Panc1 (cell line): Measurements from ENCODE around the gene KCNG2. TPM values are rescaled to one million over a fixed set of nuclear protein-coding genes. Genes with fewer than 3 reads are reported as not detected.

ENCODE experiments used
- ATAC-seq: fragments of 200-7000 bp; cut with Tn5 transposase; 2 replicates; pipeline ENCODE4 v1.9.1; 2020; ENCODE audit warnings: mild to moderate bottlenecking, moderate library complexity
- BruUV-seq: library from RNA; stranded (reverse); fragments of 400-500 nt; replicated peaks from 2 replicates; lab custom pipeline; 2021; lab: Mats Ljungman, UMichigan
- CTCF ChIA-PET: fragments of 300-600 bp; sonication (Branson Sonifier 250); formaldehyde crosslinking; loops from one replicate; lab custom pipeline; 2022; ENCODE audit warnings: antibody characterized with exemption; lab: Charles Lee
- POLR2A ChIA-PET: fragments of 300-600 bp; sonication (Branson Sonifier 250); formaldehyde crosslinking; loops from one replicate; lab custom pipeline; 2022; ENCODE audit warnings: antibody characterized with exemption; lab: Charles Lee
- DNase-seq: peaks from one replicate; pipeline ENCODE4 v3.0.0-alpha.2; 2010; ENCODE audit warnings: low read depth, low spot score
- H3K27ac ChIP-seq: 2 replicates; pipeline ENCODE4 v1.5.1; 2011; ENCODE audit warnings: mild to moderate bottlenecking, low read length, inconsistent platforms
- H3K27me3 ChIP-seq: fragments of 200-500 bp; sonication (Bioruptor generic); 2 replicates; pipeline ENCODE4 v1.6.0; 2014; ENCODE audit warnings: low read length, inconsistent platforms; ENCODE audit not compliant: control insufficient read depth, insufficient read depth
- H3K36me3 ChIP-seq: fragments of 200-500 bp; sonication (Bioruptor generic); 2 replicates; pipeline ENCODE4 v1.5.1; 2014; ENCODE audit warnings: inconsistent platforms, mild to moderate bottlenecking, low read length, moderate library complexity; ENCODE audit not compliant: control insufficient read depth, insufficient read depth
- H3K4me1 ChIP-seq: 2 replicates; pipeline ENCODE4 v1.5.1; 2011; ENCODE audit warnings: inconsistent platforms, mild to moderate bottlenecking, low read length, moderate library complexity; ENCODE audit not compliant: control insufficient read depth, insufficient read depth
- H3K4me3 ChIP-seq, 2 experiments: 2 replicates each; pipeline ENCODE4 v1.5.1; 2011 to 2012; ENCODE audit warnings: low read depth in 2 of 2, low read length in 2 of 2, mild to moderate bottlenecking in 2 of 2, inconsistent platforms in 1 of 2, moderate library complexity in 1 of 2
- H3K9me3 ChIP-seq: fragments of 200-500 bp; sonication (Bioruptor generic); 2 replicates; pipeline ENCODE4 v1.5.1; 2014; ENCODE audit warnings: low read depth, mild to moderate bottlenecking, inconsistent platforms, low read length, moderate library complexity; ENCODE audit not compliant: control insufficient read depth, insufficient read depth
- POLR2AphosphoS5 ChIP-seq: IDR thresholded peaks from 2 replicates; pipeline ENCODE4 v1.6.1; 2012; ENCODE audit warnings: mild to moderate bottlenecking, low read depth, low read length, moderate library complexity
- SIN3A ChIP-seq: IDR thresholded peaks from 2 replicates; pipeline ENCODE4 v1.6.1; 2012; ENCODE audit warnings: low read depth, mild to moderate bottlenecking, low read length, moderate library complexity, borderline replicate concordance; ENCODE audit not compliant: insufficient read depth
- TCF7L2 ChIP-seq: IDR thresholded peaks from 2 replicates; pipeline ENCODE4 v1.6.1; 2011; ENCODE audit warnings: mild to moderate bottlenecking, low read depth, low read length, inconsistent platforms
- in situ Hi-C: cut with HindIII; loops from 2 replicates; pipeline ENCODE4 v1.10.0; 2016; ENCODE audit warnings: low sequenced_read_pairs, low pct_unique_long_range_greater_than_20kb
- intact Hi-C: fragments of 100-400 bp; cut with micrococcal nuclease; formaldehyde crosslinking; loops from one replicate; pipeline ENCODE4 v1.10.0; 2022; ENCODE audit not compliant: unreplicated experiment
- total RNA-seq: library from RNA; stranded (reverse); gene quantifications from one replicate; pipeline ENCODE4 v1.2.1, GENCODE V29; 2021; ENCODE audit not compliant: unreplicated experiment
- TF ChIP-seq, protein P1 (sequence below): fragments of 450-650 bp; IDR thresholded peaks from 2 replicates; pipeline ENCODE4 v1.5.1; 2017; ENCODE audit warnings: mild to moderate bottlenecking
- TF ChIP-seq, protein P2 (sequence below), 2 experiments: IDR thresholded peaks; 2 replicates each; pipeline ENCODE4 v1.6.1; 2011 to 2012; ENCODE audit warnings: low read depth in 2 of 2, control low read depth in 1 of 2, low read length in 1 of 2, mild to moderate bottlenecking in 1 of 2, moderate library complexity in 1 of 2; ENCODE audit not compliant: insufficient read depth in 1 of 2

KCNG2 gene
- total RNA-seq, 1 experiment from 2014 or later = not detected

DNA sequence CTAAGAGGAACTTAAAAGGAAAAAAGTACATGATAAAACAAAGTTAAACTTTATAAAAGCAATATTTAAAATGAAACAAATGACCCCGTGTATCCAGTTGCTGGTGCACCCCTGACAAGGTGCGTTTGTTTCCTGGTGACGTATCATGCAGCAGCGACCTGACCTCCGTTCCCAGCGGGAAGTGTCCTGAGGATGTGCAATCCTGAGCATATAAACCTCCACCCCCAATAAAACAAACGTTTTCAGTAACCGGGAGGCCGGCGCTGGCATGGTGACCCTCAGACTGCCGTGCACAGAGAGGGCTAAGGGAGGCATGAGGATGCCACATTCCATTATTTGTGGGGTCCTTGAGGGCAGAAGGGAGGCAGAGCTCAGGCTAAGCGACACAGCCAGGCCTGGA lies 138.9 kb downstream of the KCNG2 start:
- Histone ChIP-seq H3K4me1 (0 out of 2 replicates have a peak, but pooled peaks cover 3% of the 10 kb centered on the region), H3K36me3 (no peaks in the 10 kb centered on the region), H3K9me3 (peaks cover 24% of the 10 kb centered on the region), H3K4me3 (no peak overlapping the region), H3K27me3 (no peaks in the 10 kb centered on the region), H3K27ac (no peak overlapping the region)
- no TSS peak for BruUV-seq
- TF ChIP-seq TCF7L2 = no peak
- no peak for TF ChIP-seq SIN3A
- TF ChIP-seq, protein P1, sequence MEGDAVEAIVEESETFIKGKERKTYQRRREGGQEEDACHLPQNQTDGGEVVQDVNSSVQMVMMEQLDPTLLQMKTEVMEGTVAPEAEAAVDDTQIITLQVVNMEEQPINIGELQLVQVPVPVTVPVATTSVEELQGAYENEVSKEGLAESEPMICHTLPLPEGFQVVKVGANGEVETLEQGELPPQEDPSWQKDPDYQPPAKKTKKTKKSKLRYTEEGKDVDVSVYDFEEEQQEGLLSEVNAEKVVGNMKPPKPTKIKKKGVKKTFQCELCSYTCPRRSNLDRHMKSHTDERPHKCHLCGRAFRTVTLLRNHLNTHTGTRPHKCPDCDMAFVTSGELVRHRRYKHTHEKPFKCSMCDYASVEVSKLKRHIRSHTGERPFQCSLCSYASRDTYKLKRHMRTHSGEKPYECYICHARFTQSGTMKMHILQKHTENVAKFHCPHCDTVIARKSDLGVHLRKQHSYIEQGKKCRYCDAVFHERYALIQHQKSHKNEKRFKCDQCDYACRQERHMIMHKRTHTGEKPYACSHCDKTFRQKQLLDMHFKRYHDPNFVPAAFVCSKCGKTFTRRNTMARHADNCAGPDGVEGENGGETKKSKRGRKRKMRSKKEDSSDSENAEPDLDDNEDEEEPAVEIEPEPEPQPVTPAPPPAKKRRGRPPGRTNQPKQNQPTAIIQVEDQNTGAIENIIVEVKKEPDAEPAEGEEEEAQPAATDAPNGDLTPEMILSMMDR = no peak
- TF ChIP-seq POLR2AphosphoS5 = no peak
- TF ChIP-seq, protein P2, sequence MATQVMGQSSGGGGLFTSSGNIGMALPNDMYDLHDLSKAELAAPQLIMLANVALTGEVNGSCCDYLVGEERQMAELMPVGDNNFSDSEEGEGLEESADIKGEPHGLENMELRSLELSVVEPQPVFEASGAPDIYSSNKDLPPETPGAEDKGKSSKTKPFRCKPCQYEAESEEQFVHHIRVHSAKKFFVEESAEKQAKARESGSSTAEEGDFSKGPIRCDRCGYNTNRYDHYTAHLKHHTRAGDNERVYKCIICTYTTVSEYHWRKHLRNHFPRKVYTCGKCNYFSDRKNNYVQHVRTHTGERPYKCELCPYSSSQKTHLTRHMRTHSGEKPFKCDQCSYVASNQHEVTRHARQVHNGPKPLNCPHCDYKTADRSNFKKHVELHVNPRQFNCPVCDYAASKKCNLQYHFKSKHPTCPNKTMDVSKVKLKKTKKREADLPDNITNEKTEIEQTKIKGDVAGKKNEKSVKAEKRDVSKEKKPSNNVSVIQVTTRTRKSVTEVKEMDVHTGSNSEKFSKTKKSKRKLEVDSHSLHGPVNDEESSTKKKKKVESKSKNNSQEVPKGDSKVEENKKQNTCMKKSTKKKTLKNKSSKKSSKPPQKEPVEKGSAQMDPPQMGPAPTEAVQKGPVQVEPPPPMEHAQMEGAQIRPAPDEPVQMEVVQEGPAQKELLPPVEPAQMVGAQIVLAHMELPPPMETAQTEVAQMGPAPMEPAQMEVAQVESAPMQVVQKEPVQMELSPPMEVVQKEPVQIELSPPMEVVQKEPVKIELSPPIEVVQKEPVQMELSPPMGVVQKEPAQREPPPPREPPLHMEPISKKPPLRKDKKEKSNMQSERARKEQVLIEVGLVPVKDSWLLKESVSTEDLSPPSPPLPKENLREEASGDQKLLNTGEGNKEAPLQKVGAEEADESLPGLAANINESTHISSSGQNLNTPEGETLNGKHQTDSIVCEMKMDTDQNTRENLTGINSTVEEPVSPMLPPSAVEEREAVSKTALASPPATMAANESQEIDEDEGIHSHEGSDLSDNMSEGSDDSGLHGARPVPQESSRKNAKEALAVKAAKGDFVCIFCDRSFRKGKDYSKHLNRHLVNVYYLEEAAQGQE (IDR thresholded peaks at IDR 0.05; ENCODE audit: insufficient read depth in 1 of 2, low read depth in 2 of 2, low read length in 1 of 2) = no peak
- DNase-seq = no peak
- POLR2A ChIA-PET = no interaction called here
- no peak for ATAC-seq
- CTCF ChIA-PET = no interaction called here
- in situ Hi-C loops (no loop called here), intact Hi-C loops (no loop called here)

- ChIA-PET CTCF (no interaction called here), POLR2A (no interaction called here)
- in situ Hi-C loops = no loop called here
- Histone ChIP-seq H3K9me3 (peaks cover 18% of the 10 kb centered on the region), H3K27me3 (no peaks in the 10 kb centered on the region), H3K4me1 (0 out of 2 replicates have a peak, but pooled peaks cover 3% of the 10 kb centered on the region), H3K27ac (no peak overlapping the region), H3K36me3 (no peaks in the 10 kb centered on the region), H3K4me3 (no peak overlapping the region)
- DNase-seq (no peak), ATAC-seq (no peak)
- intact Hi-C loops = no loop called here
- TF ChIP-seq, protein P2 (IDR thresholded peaks at IDR 0.05; ENCODE audit: insufficient read depth in 1 of 2, low read depth in 2 of 2, low read length in 1 of 2) = no peak
- no peak for TF ChIP-seq POLR2AphosphoS5
- TF ChIP-seq, protein P1 = no peak
- no peak for TF ChIP-seq TCF7L2
- no peak for TF ChIP-seq SIN3A
- BruUV-seq = no TSS peak
Observed at GRCh38 chr18:79937103-79937860, 139.5 kb downstream of the KCNG2 start.
